Measurements from ENCODE around the gene MEGF10. TPM values are rescaled to one million over a fixed set of nuclear protein-coding genes. Genes with fewer than 3 reads are reported as not detected.

Gene MEGF10
- total RNA-seq (2014; rRNA removed; shearing (Covaris generic)) (not detected in 2 replicates), polyA plus RNA-seq (2016; fragmentation: Nextera tagmentation; extraction: Ambion mirVana) (not detected in 2 replicates)

- H2AFZ ChIP-seq: peak within 1 kb of the TSS; percentile 42
- in situ Hi-C loops (cut with MboI): loop anchor here (10.0 to 25.0 kb wide), 2 partner anchors 155 to 453 kb away; no protein-coding TSS in a partner anchor
- no peaks in the 10 kb centered on the region for H4K20me1 ChIP-seq (ENCODE audit: insufficient read depth)
- no peaks in the 10 kb centered on the region for H3K79me2 ChIP-seq (ENCODE audit: insufficient read depth)
- 0 out of 2 replicates have a peak, but pooled peaks cover 5% of the 10 kb centered on the region for H3K4me1 ChIP-seq (ENCODE audit: insufficient read depth)
- no peak within 1 kb of the TSS for H3K9ac ChIP-seq
- H3K9me2 ChIP-seq (ENCODE audit: insufficient read depth): no peaks in the 10 kb centered on the region
- H3K4me2 ChIP-seq (ENCODE audit: unreplicated experiment): peak within 1 kb of the TSS; percentile 71
- 3% methylated on average over 55 to 61 of the region's 61 CpGs for WGBS, 2 experiments (ENCODE audit: low coverage in 1 of 2, low lambda C conversion rate in 2 of 2, missing lambda C conversion rate in 2 of 2)
- peak within 1 kb of the TSS; percentile 58 for H3K4me3 ChIP-seq
- H3K27ac ChIP-seq: no peak within 1 kb of the TSS
- DNase-seq: peak; percentile 73
- no peaks in the 10 kb centered on the region for H3K36me3 ChIP-seq (ENCODE audit: low read depth)
- peaks cover 71% of the 10 kb centered on the region for H3K27me3 ChIP-seq (replicated peaks; ENCODE audit: insufficient read depth)
- H3F3A ChIP-seq (ENCODE audit: insufficient read depth): no peaks in the 10 kb centered on the region
- TF ChIP-seq EZH2phosphoT487 (IDR thresholded peaks at IDR 0.05; ENCODE audit: insufficient read depth, low read depth) (no peak), EZH2 (IDR thresholded peaks at IDR 0.05; ENCODE audit: insufficient read depth, poor library complexity, severe bottlenecking) (no peak)
- H3K9me3 ChIP-seq (ENCODE audit: low read depth): no peaks in the 10 kb centered on the region
These were observed at the start of gene MEGF10 for GRCh38 chr5:127290019-127290945. MEGF10 (plus strand) TSS chr5:127290796; CDS start chr5:127331309, 40,513 bp downstream.

- Histone ChIP-seq H3K4me3 (no peak overlapping the region), H3K79me2 (ENCODE audit: insufficient read depth) (no peaks in the 10 kb centered on the region), H3K27me3 (replicated peaks; ENCODE audit: insufficient read depth) (peaks cover 33% of the 10 kb centered on the region; the same call in 1 of the 2 replicates), H3K4me2 (ENCODE audit: unreplicated experiment) (no peak overlapping the region), H4K20me1 (ENCODE audit: insufficient read depth) (no peaks in the 10 kb centered on the region), H3K27ac (no peak overlapping the region), H3K4me1 (ENCODE audit: insufficient read depth) (no peaks in the 10 kb centered on the region), H3K36me3 (ENCODE audit: low read depth) (no peaks in the 10 kb centered on the region), H3K9ac (no peak overlapping the region), H3K9me2 (ENCODE audit: insufficient read depth) (no peaks in the 10 kb centered on the region), H2AFZ (no peak overlapping the region), H3K9me3 (ENCODE audit: low read depth) (no peaks in the 10 kb centered on the region), H3F3A (ENCODE audit: insufficient read depth) (no peaks in the 10 kb centered on the region)
- WGBS, 2 experiments (ENCODE audit: low coverage in 1 of 2, low lambda C conversion rate in 2 of 2, missing lambda C conversion rate in 2 of 2): 0% methylated on average over 1 of the region's 1 CpG
- DNase-seq: no peak
- in situ Hi-C loops (cut with MboI): no loop called here
- no peak for TF ChIP-seq EZH2phosphoT487 (IDR thresholded peaks at IDR 0.05; ENCODE audit: insufficient read depth, low read depth)
- no peak for TF ChIP-seq EZH2 (IDR thresholded peaks at IDR 0.05; ENCODE audit: insufficient read depth, poor library complexity, severe bottlenecking)
These were observed 47.6 kb upstream of the MEGF10 start for GRCh38 chr5:127243011-127243410.

GRCh38 chr5:127254729-127255284 is 35.8 kb upstream of the MEGF10 start:
- no peak overlapping the region for H3K9ac ChIP-seq
- H3K79me2 ChIP-seq (ENCODE audit: insufficient read depth): no peaks in the 10 kb centered on the region
- H4K20me1 ChIP-seq (ENCODE audit: insufficient read depth): no peaks in the 10 kb centered on the region
- no peak overlapping the region for H3K4me3 ChIP-seq
- H3K27me3 ChIP-seq (replicated peaks; ENCODE audit: insufficient read depth): no peaks in the 10 kb centered on the region; the same call in 1 of the 2 replicates
- peak; percentile 19 for DNase-seq
- TF ChIP-seq EZH2phosphoT487 (IDR thresholded peaks at IDR 0.05; ENCODE audit: insufficient read depth, low read depth) (no peak), EZH2 (IDR thresholded peaks at IDR 0.05; ENCODE audit: insufficient read depth, poor library complexity, severe bottlenecking) (no peak)
- no peaks in the 10 kb centered on the region for H3K36me3 ChIP-seq (ENCODE audit: low read depth)
- in situ Hi-C loops (cut with MboI): no loop called here
- H3K9me2 ChIP-seq (ENCODE audit: insufficient read depth): no peaks in the 10 kb centered on the region
- no peaks in the 10 kb centered on the region for H3K9me3 ChIP-seq (ENCODE audit: low read depth)
- WGBS, 2 experiments (ENCODE audit: low coverage in 1 of 2, low lambda C conversion rate in 2 of 2, missing lambda C conversion rate in 2 of 2): 68 to 70% methylated on average over 2 to 3 of the region's 3 CpGs
- no peak overlapping the region for H2AFZ ChIP-seq
- H3K27ac ChIP-seq: no peak overlapping the region
- no peak overlapping the region for H3K4me2 ChIP-seq (ENCODE audit: unreplicated experiment)
- no peaks in the 10 kb centered on the region for H3K4me1 ChIP-seq (ENCODE audit: insufficient read depth)
- H3F3A ChIP-seq (ENCODE audit: insufficient read depth): peaks cover 4% of the 10 kb centered on the region; the same call in 1 of the 2 replicates

- in situ Hi-C loops (cut with MboI): no loop called here
- no peak overlapping the region for H3K9ac ChIP-seq
- H3K9me3 ChIP-seq (ENCODE audit: low read depth): no peaks in the 10 kb centered on the region
- H3K4me2 ChIP-seq (ENCODE audit: unreplicated experiment): no peak overlapping the region
- no peaks in the 10 kb centered on the region for H3K9me2 ChIP-seq (ENCODE audit: insufficient read depth)
- peaks cover 8% of the 10 kb centered on the region; the same call in 1 of the 2 replicates for H3K27me3 ChIP-seq (replicated peaks; ENCODE audit: insufficient read depth)
- no peak overlapping the region for H2AFZ ChIP-seq
- H3K79me2 ChIP-seq (ENCODE audit: insufficient read depth): no peaks in the 10 kb centered on the region
- DNase-seq: no peak
- H4K20me1 ChIP-seq (ENCODE audit: insufficient read depth): no peaks in the 10 kb centered on the region
- no peaks in the 10 kb centered on the region for H3K36me3 ChIP-seq (ENCODE audit: low read depth)
- TF ChIP-seq EZH2 (IDR thresholded peaks at IDR 0.05; ENCODE audit: insufficient read depth, poor library complexity, severe bottlenecking): no peak
- TF ChIP-seq EZH2phosphoT487 (IDR thresholded peaks at IDR 0.05; ENCODE audit: insufficient read depth, low read depth): no peak
- no peaks in the 10 kb centered on the region for H3K4me1 ChIP-seq (ENCODE audit: insufficient read depth)
- no peak overlapping the region for H3K4me3 ChIP-seq
- peaks cover 4% of the 10 kb centered on the region; the same call in 1 of the 2 replicates for H3F3A ChIP-seq (ENCODE audit: insufficient read depth)
- WGBS, 2 experiments (ENCODE audit: low coverage in 1 of 2, low lambda C conversion rate in 2 of 2, missing lambda C conversion rate in 2 of 2): 17 to 39% methylated on average over 2 of the region's 2 CpGs
- no peak overlapping the region for H3K27ac ChIP-seq
These were observed 33.6 kb upstream of the MEGF10 start for GRCh38 chr5:127256886-127257597.

Data from GM23248 (cell line).